Measurements from ENCODE around the gene ARMC8. TPM values are rescaled to one million over a fixed set of nuclear protein-coding genes. Genes with fewer than 3 reads are reported as not detected.

Gene ARMC8
- total RNA-seq, 1 donor from 2014 or later: 23.4 TPM

DNA sequence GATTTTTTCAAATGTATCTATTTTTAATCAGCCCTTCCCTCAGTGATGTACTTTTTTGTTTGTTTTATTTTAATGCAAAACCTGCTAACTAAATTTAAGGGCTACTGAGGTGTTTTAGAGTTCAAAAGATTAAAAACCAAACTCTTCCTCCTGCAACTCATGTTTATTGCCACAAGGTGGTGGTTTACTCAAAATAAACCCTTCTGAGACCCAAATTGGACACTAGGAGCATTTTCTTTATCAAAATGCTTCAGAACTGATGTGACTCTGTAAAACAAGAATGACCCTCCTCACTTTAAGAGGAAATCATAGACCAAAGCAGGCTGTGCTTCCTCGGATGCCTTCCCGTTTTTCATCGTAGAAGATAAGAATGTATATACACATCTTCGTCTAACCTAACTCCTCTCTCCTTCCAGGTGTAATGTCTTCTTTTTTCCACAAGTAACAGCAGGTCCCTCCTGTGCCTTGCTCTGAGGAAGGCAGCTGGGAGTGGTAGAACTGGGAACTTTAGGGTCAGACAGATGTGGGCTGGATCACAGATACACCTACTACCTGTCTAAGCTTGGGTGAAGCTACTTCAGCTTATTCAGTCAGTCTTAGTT lies 145.5 kb downstream of the ARMC8 start:
- H3K27ac ChIP-seq: no peak overlapping the region
- DNase-seq (ENCODE audit: low spot score in 2 of 2): no peak
- H3K36me3 ChIP-seq: no peaks in the 10 kb centered on the region
- intact Hi-C loops (cut with DNase I): loop anchor here (5.0 kb wide), 2 partner anchors 85 to 215 kb away; partner anchors contain the start of gene DZIP1L
- H3K4me1 ChIP-seq: peaks cover 3 to 6% of the 10 kb centered on the region in 2 donors
- TF ChIP-seq, protein P1, sequence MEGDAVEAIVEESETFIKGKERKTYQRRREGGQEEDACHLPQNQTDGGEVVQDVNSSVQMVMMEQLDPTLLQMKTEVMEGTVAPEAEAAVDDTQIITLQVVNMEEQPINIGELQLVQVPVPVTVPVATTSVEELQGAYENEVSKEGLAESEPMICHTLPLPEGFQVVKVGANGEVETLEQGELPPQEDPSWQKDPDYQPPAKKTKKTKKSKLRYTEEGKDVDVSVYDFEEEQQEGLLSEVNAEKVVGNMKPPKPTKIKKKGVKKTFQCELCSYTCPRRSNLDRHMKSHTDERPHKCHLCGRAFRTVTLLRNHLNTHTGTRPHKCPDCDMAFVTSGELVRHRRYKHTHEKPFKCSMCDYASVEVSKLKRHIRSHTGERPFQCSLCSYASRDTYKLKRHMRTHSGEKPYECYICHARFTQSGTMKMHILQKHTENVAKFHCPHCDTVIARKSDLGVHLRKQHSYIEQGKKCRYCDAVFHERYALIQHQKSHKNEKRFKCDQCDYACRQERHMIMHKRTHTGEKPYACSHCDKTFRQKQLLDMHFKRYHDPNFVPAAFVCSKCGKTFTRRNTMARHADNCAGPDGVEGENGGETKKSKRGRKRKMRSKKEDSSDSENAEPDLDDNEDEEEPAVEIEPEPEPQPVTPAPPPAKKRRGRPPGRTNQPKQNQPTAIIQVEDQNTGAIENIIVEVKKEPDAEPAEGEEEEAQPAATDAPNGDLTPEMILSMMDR (IDR thresholded peaks at IDR 0.05): peak; percentile 40 to 57 (median 55)
- no peaks in the 10 kb centered on the region for H3K27me3 ChIP-seq
- H3K4me3 ChIP-seq: no peak overlapping the region
- H3K9me3 ChIP-seq: no peaks in the 10 kb centered on the region

DNA sequence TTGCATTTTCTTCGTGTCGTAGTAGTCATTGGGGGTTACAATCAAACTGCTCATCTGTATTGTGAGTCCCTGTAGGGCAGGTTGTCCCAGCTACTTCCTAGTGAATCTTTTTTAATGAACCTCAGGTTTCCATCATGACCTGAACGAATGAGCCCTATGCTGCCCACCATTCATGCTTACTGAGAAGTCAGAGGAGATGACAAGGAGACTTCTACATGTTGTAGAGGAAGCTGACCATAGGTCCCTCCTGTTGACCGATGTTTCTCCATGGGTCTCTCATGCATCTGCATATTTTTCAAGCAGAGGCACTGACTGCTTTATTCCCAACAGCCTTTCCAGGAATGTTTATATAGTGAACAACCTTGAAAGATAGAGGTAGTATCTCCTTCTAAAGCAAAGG lies 147.5 kb downstream of the ARMC8 start:
- intact Hi-C loops (cut with DNase I): loop anchor here (5.0 kb wide), 2 partner anchors 83 to 217 kb away; partner anchors contain the start of gene DZIP1L
- TF ChIP-seq, protein P1 (IDR thresholded peaks at IDR 0.05): no peak
- Histone ChIP-seq H3K36me3 (no peaks in the 10 kb centered on the region), H3K4me1 (no peaks in the 10 kb centered on the region), H3K27ac (no peak overlapping the region), H3K9me3 (no peaks in the 10 kb centered on the region), H3K4me3 (no peak overlapping the region), H3K27me3 (no peaks in the 10 kb centered on the region)
- DNase-seq (ENCODE audit: low spot score in 2 of 2): no peak

DNA sequence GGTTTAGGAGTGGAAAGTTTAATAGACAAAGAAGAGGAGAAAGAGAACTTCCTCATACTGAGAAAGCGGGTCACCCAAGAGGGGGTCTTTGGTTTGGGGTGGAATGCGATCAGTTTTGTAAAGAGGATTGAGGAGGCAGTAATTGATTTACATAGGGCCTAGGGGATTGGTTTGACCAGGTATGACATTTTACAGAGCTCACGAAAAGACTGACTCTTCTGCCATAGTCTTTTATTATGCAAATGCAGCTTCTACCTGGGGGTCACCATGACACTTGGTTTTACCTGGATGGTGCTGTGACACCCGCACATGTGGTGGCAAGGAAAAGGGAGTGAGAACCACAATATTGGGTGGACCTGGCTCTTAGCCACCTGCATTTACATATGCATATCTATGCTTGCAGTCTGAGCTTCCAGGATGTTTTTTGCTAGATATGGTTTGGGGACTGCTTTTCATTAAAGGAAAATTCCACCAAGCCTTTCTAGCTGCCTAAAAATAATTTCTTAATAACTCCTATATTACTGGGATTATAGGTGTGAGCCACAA lies 149.4 kb downstream of the ARMC8 start:
- no peak overlapping the region for H3K27ac ChIP-seq
- TF ChIP-seq, protein P1 (IDR thresholded peaks at IDR 0.05): no peak
- H3K36me3 ChIP-seq: no peaks in the 10 kb centered on the region
- no peak overlapping the region for H3K4me3 ChIP-seq
- intact Hi-C loops (cut with DNase I): no loop called here
- no peak for DNase-seq (ENCODE audit: low spot score in 2 of 2)
- H3K9me3 ChIP-seq: no peaks in the 10 kb centered on the region
- H3K27me3 ChIP-seq: no peaks in the 10 kb centered on the region
- H3K4me1 ChIP-seq: no peaks in the 10 kb centered on the region

DNA sequence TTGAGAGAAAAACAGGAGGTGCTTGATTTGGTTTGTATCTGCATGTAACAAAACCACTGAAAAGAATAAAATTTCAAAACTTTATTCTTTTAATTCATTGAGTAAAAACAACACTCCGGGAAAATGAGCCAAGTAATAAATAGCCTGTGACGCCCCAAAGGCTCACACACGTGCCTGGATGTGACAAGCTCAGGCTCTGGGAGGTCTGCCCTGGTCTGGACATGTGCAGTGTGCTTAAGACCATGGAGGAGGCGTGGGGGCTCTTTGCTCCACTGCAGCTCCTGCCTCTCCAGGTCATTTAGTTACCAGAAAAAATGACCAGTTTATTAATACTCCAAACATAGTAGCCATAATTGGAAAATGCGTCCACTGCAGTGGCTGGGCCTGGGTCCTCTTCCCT lies 151.1 kb downstream of the ARMC8 start:
- TF ChIP-seq, protein P1 (IDR thresholded peaks at IDR 0.05): no peak
- Histone ChIP-seq H3K9me3 (no peaks in the 10 kb centered on the region), H3K4me3 (no peak overlapping the region), H3K4me1 (no peaks in the 10 kb centered on the region), H3K27ac (no peak overlapping the region), H3K36me3 (no peaks in the 10 kb centered on the region), H3K27me3 (no peaks in the 10 kb centered on the region)
- DNase-seq (ENCODE audit: low spot score in 2 of 2): peak in 1 of 2 donors; percentile 28
- intact Hi-C loops (cut with DNase I): no loop called here

DNA sequence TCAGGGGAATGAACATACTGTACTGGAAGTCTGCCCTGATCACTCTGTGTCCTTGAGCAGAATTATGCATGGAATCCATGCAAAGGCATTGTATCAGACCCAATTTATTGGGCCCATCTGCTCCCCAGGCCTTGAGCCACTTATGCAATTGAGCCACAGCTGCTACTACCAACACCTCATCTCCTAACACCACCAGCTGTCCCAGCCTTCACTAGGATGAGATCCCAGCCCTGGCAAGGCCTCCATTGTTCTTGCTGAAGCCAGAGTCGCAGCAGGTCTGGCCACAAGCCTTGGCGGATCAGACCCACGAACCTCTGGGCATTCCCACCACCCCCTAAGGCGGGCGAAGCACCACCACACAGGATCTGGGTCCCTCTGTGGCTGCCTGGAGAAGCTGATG lies 151.7 kb downstream of the ARMC8 start:
- TF ChIP-seq, protein P1 (IDR thresholded peaks at IDR 0.05): no peak
- intact Hi-C loops (cut with DNase I): no loop called here
- no peaks in the 10 kb centered on the region for H3K4me1 ChIP-seq
- H3K27ac ChIP-seq: no peak overlapping the region
- H3K27me3 ChIP-seq: no peaks in the 10 kb centered on the region
- no peaks in the 10 kb centered on the region for H3K9me3 ChIP-seq
- H3K4me3 ChIP-seq: no peak overlapping the region
- DNase-seq (ENCODE audit: low spot score in 2 of 2): peak in 1 of 2 donors; percentile 56
- no peaks in the 10 kb centered on the region for H3K36me3 ChIP-seq
